ENCODE measurements around the gene APOL6. TPM values are rescaled to one million over a fixed set of nuclear protein-coding genes. Genes with fewer than 3 reads are reported as not detected.

Gene APOL6
- 1 to 10 TPM; 4.1 to 4.3 (median 4.2) TPM for polyA plus RNA-seq (ENCODE audit: insufficient read length in 3 of 3)

- no peak for DNase-seq (ENCODE audit: low read depth in 3 of 3, low spot score in 2 of 3)
Observed at GRCh38 chr22:35648066-35649025, at the start of gene APOL6. APOL6 (plus strand) TSS chr22:35648446; CDS start chr22:35656426, 7,980 bp downstream.

- DNase-seq (ENCODE audit: low read depth in 3 of 3, low spot score in 2 of 3): no peak
Observed at GRCh38 chr22:35599364-35599763, 48.9 kb upstream of the APOL6 start.

GRCh38 chr22:35600476-35600875 is 47.8 kb upstream of the APOL6 start:
- DNase-seq (ENCODE audit: low read depth in 3 of 3, low spot score in 2 of 3): no peak

- no peak for DNase-seq (ENCODE audit: low read depth in 3 of 3, low spot score in 2 of 3)
Observed at GRCh38 chr22:35601013-35601580, 47.1 kb upstream of the APOL6 start.

GRCh38 chr22:35601743-35602615 is 46.3 kb upstream of the APOL6 start:
- no peak for DNase-seq (ENCODE audit: low read depth in 3 of 3, low spot score in 2 of 3)

- DNase-seq (ENCODE audit: low read depth in 3 of 3, low spot score in 2 of 3): no peak
Observed at GRCh38 chr22:35604621-35605368, 43.5 kb upstream of the APOL6 start.

- no peak for DNase-seq (ENCODE audit: low read depth in 3 of 3, low spot score in 2 of 3)
Observed at GRCh38 chr22:35605369-35605680, 42.9 kb upstream of the APOL6 start.

- DNase-seq (ENCODE audit: low read depth in 3 of 3, low spot score in 2 of 3): no peak
Observed at GRCh38 chr22:35605851-35606481, 42.3 kb upstream of the APOL6 start.

GRCh38 chr22:35606916-35607315 is 41.3 kb upstream of the APOL6 start:
- no peak for DNase-seq (ENCODE audit: low read depth in 3 of 3, low spot score in 2 of 3)

GRCh38 chr22:35608088-35608487 is 40.2 kb upstream of the APOL6 start:
- DNase-seq (ENCODE audit: low read depth in 3 of 3, low spot score in 2 of 3): no peak

GRCh38 chr22:35609261-35609660 is 39.0 kb upstream of the APOL6 start:
- DNase-seq (ENCODE audit: low read depth in 3 of 3, low spot score in 2 of 3): no peak

GRCh38 chr22:35609761-35610160 is 38.5 kb upstream of the APOL6 start:
- no peak for DNase-seq (ENCODE audit: low read depth in 3 of 3, low spot score in 2 of 3)

GRCh38 chr22:35610741-35611140 is 37.5 kb upstream of the APOL6 start:
- DNase-seq (ENCODE audit: low read depth in 3 of 3, low spot score in 2 of 3): no peak

GRCh38 chr22:35611200-35611890 is 36.9 kb upstream of the APOL6 start:
- DNase-seq (ENCODE audit: low read depth in 3 of 3, low spot score in 2 of 3): no peak

GRCh38 chr22:35611891-35612576 is 36.2 kb upstream of the APOL6 start:
- no peak for DNase-seq (ENCODE audit: low read depth in 3 of 3, low spot score in 2 of 3)

GRCh38 chr22:35612903-35613302 is 35.3 kb upstream of the APOL6 start:
- DNase-seq (ENCODE audit: low read depth in 3 of 3, low spot score in 2 of 3): no peak

- no peak for DNase-seq (ENCODE audit: low read depth in 3 of 3, low spot score in 2 of 3)
Observed at GRCh38 chr22:35614404-35614803, 33.8 kb upstream of the APOL6 start.

- DNase-seq (ENCODE audit: low read depth in 3 of 3, low spot score in 2 of 3): no peak
Observed at GRCh38 chr22:35615156-35615555, 33.1 kb upstream of the APOL6 start.

- no peak for DNase-seq (ENCODE audit: low read depth in 3 of 3, low spot score in 2 of 3)
Observed at GRCh38 chr22:35616043-35616442, 32.2 kb upstream of the APOL6 start.
